ENCODE data around the gene MSX1.

The MSX1 gene

GRCh38 chr4:4866866-4867374 is 7.5 kb downstream of the MSX1 start:
- Histone ChIP-seq H3K36me3 (ENCODE audit: insufficient read depth, low read length) (no peaks in the 10 kb centered on the region), H3K4me1 (ENCODE audit: insufficient read depth, low read length) (peaks cover 17% of the 10 kb centered on the region), H3K9me3 (ENCODE audit: control insufficient read depth, insufficient read depth, low read length) (no peaks in the 10 kb centered on the region), H3K9ac (ENCODE audit: low read depth, low read length) (peak overlapping the region; percentile 7; the same call in 1 of the 2 replicates)

GRCh38 chr4:4867375-4868039 is 8.0 kb downstream of the MSX1 start:
- H3K9ac ChIP-seq (ENCODE audit: low read depth, low read length): no peak overlapping the region
- H3K9me3 ChIP-seq (ENCODE audit: control insufficient read depth, insufficient read depth, low read length): no peaks in the 10 kb centered on the region
- H3K36me3 ChIP-seq (ENCODE audit: insufficient read depth, low read length): no peaks in the 10 kb centered on the region
- H3K4me1 ChIP-seq (ENCODE audit: insufficient read depth, low read length): peaks cover 18% of the 10 kb centered on the region

GRCh38 chr4:4868040-4868757 is 8.7 kb downstream of the MSX1 start:
- H3K9me3 ChIP-seq (ENCODE audit: control insufficient read depth, insufficient read depth, low read length): no peaks in the 10 kb centered on the region
- peaks cover 18% of the 10 kb centered on the region for H3K4me1 ChIP-seq (ENCODE audit: insufficient read depth, low read length)
- no peaks in the 10 kb centered on the region for H3K36me3 ChIP-seq (ENCODE audit: insufficient read depth, low read length)
- H3K9ac ChIP-seq (ENCODE audit: low read depth, low read length): no peak overlapping the region

GRCh38 chr4:4868758-4869723 is 9.6 kb downstream of the MSX1 start:
- Histone ChIP-seq H3K9me3 (ENCODE audit: control insufficient read depth, insufficient read depth, low read length) (no peaks in the 10 kb centered on the region), H3K4me1 (ENCODE audit: insufficient read depth, low read length) (peaks cover 18% of the 10 kb centered on the region), H3K36me3 (ENCODE audit: insufficient read depth, low read length) (no peaks in the 10 kb centered on the region), H3K9ac (ENCODE audit: low read depth, low read length) (no peak overlapping the region)

GRCh38 chr4:4869731-4870571 is 10.5 kb downstream of the MSX1 start:
- Histone ChIP-seq H3K4me1 (ENCODE audit: insufficient read depth, low read length) (peaks cover 22% of the 10 kb centered on the region), H3K36me3 (ENCODE audit: insufficient read depth, low read length) (no peaks in the 10 kb centered on the region), H3K9ac (ENCODE audit: low read depth, low read length) (peak overlapping the region; percentile 28; the same call in 1 of the 2 replicates), H3K9me3 (ENCODE audit: control insufficient read depth, insufficient read depth, low read length) (no peaks in the 10 kb centered on the region)

- Histone ChIP-seq H3K9ac (ENCODE audit: low read depth, low read length) (no peak overlapping the region; the same call in 1 of the 2 replicates), H3K36me3 (ENCODE audit: insufficient read depth, low read length) (no peaks in the 10 kb centered on the region), H3K4me1 (ENCODE audit: insufficient read depth, low read length) (peaks cover 26% of the 10 kb centered on the region), H3K9me3 (ENCODE audit: control insufficient read depth, insufficient read depth, low read length) (no peaks in the 10 kb centered on the region)
These were observed 11.2 kb downstream of the MSX1 start for GRCh38 chr4:4870576-4871241.

GRCh38 chr4:4871242-4871572 is 11.7 kb downstream of the MSX1 start:
- no peak overlapping the region; the same call in 1 of the 2 replicates for H3K9ac ChIP-seq (ENCODE audit: low read depth, low read length)
- no peaks in the 10 kb centered on the region for H3K36me3 ChIP-seq (ENCODE audit: insufficient read depth, low read length)
- H3K4me1 ChIP-seq (ENCODE audit: insufficient read depth, low read length): peaks cover 26% of the 10 kb centered on the region
- H3K9me3 ChIP-seq (ENCODE audit: control insufficient read depth, insufficient read depth, low read length): no peaks in the 10 kb centered on the region

- H3K9ac ChIP-seq (ENCODE audit: low read depth, low read length): no peak overlapping the region; the same call in 1 of the 2 replicates
- H3K36me3 ChIP-seq (ENCODE audit: insufficient read depth, low read length): no peaks in the 10 kb centered on the region
- peaks cover 23% of the 10 kb centered on the region for H3K4me1 ChIP-seq (ENCODE audit: insufficient read depth, low read length)
- H3K9me3 ChIP-seq (ENCODE audit: control insufficient read depth, insufficient read depth, low read length): no peaks in the 10 kb centered on the region
These were observed 12.3 kb downstream of the MSX1 start for GRCh38 chr4:4871573-4872313.

GRCh38 chr4:4872314-4872903 is 12.9 kb downstream of the MSX1 start:
- peaks cover 23% of the 10 kb centered on the region for H3K4me1 ChIP-seq (ENCODE audit: insufficient read depth, low read length)
- no peaks in the 10 kb centered on the region for H3K9me3 ChIP-seq (ENCODE audit: control insufficient read depth, insufficient read depth, low read length)
- H3K36me3 ChIP-seq (ENCODE audit: insufficient read depth, low read length): no peaks in the 10 kb centered on the region
- no peak overlapping the region for H3K9ac ChIP-seq (ENCODE audit: low read depth, low read length)

- no peaks in the 10 kb centered on the region for H3K9me3 ChIP-seq (ENCODE audit: control insufficient read depth, insufficient read depth, low read length)
- H3K36me3 ChIP-seq (ENCODE audit: insufficient read depth, low read length): no peaks in the 10 kb centered on the region
- H3K4me1 ChIP-seq (ENCODE audit: insufficient read depth, low read length): peaks cover 23% of the 10 kb centered on the region
- H3K9ac ChIP-seq (ENCODE audit: low read depth, low read length): no peak overlapping the region
These were observed 13.7 kb downstream of the MSX1 start for GRCh38 chr4:4873203-4873602.

- Histone ChIP-seq H3K9ac (ENCODE audit: low read depth, low read length) (no peak overlapping the region), H3K4me1 (ENCODE audit: insufficient read depth, low read length) (peaks cover 23% of the 10 kb centered on the region), H3K9me3 (ENCODE audit: control insufficient read depth, insufficient read depth, low read length) (no peaks in the 10 kb centered on the region), H3K36me3 (ENCODE audit: insufficient read depth, low read length) (no peaks in the 10 kb centered on the region)
These were observed 14.8 kb downstream of the MSX1 start for GRCh38 chr4:4874254-4874653.

- Histone ChIP-seq H3K9ac (ENCODE audit: low read depth, low read length) (no peak overlapping the region), H3K36me3 (ENCODE audit: insufficient read depth, low read length) (no peaks in the 10 kb centered on the region), H3K4me1 (ENCODE audit: insufficient read depth, low read length) (peaks cover 18% of the 10 kb centered on the region), H3K9me3 (ENCODE audit: control insufficient read depth, insufficient read depth, low read length) (no peaks in the 10 kb centered on the region)
These were observed 15.7 kb downstream of the MSX1 start for GRCh38 chr4:4875147-4875546.
